HepG2 (cell line): ENCODE data around the gene S100P. TPM values are rescaled to one million over a fixed set of nuclear protein-coding genes. Genes with fewer than 3 reads are reported as not detected.

Experiments used
- HOXA5 ChIP-seq: sonication (generic); formaldehyde crosslinking; IDR thresholded peaks from 2 replicates; pipeline ENCODE4 v1.4.0; 2020; ENCODE audit warnings: missing genetic modification reagents
- MZF1 ChIP-seq: sonication (generic); formaldehyde crosslinking; IDR thresholded peaks from 2 replicates; pipeline ENCODE4 v1.8.1; 2023; ENCODE audit warnings: mild to moderate bottlenecking, missing genetic modification reagents, borderline replicate concordance
- TFE3 ChIP-seq: IDR thresholded peaks from 2 replicates; pipeline ENCODE4 v1.6.1; 2016
- ZBTB38 ChIP-seq: sonication (generic); formaldehyde crosslinking; IDR thresholded peaks from 2 replicates; pipeline ENCODE4 v1.5.1; 2020; ENCODE audit warnings: mild to moderate bottlenecking, missing genetic modification reagents
- ZNF263 ChIP-seq: sonication (generic); formaldehyde crosslinking; IDR thresholded peaks from 2 replicates; pipeline ENCODE4 v1.4.0; 2020; ENCODE audit warnings: missing genetic modification reagents
- ZNF280B ChIP-seq: sonication (generic); formaldehyde crosslinking; IDR thresholded peaks from 2 replicates; pipeline ENCODE4 v1.5.0; 2020; ENCODE audit warnings: missing genetic modification reagents, mild to moderate bottlenecking, borderline replicate concordance
- ZNF333 ChIP-seq: sonication (generic); formaldehyde crosslinking; IDR thresholded peaks from 2 replicates; pipeline ENCODE4 v1.4.0; 2020; ENCODE audit warnings: mild to moderate bottlenecking, missing genetic modification reagents, borderline replicate concordance
- ZNF883 ChIP-seq: sonication (generic); formaldehyde crosslinking; IDR thresholded peaks from 2 replicates; pipeline ENCODE4 v1.5.1; 2020; ENCODE audit warnings: mild to moderate bottlenecking, missing genetic modification reagents; ENCODE audit errors: not compliant biosample characterization
- polyA plus RNA-seq, 8 experiments: library from polyadenylated mRNA; depleted of rRNA in 3 of 8; stranded (reverse) in 7 of 8; unstranded in 1 of 8; fragments of >200 nt; fragmentation: Illumina TruSeq in 4 of 8; extraction: Trizol in 4 of 8; gene quantifications; 2 replicates each; pipeline versions ENCODE4 v1.2.1 to v1.2.3, GENCODE V29; 2011 to 2016; ENCODE audit warnings: low read depth in 4 of 8, missing spikeins in 1 of 8, mixed read lengths in 1 of 8; ENCODE audit not compliant: insufficient read depth in 1 of 8
- total RNA-seq, 5 experiments: library from RNA; depleted of rRNA; stranded (reverse); fragments of >200 nt; fragmentation: Illumina TruSeq; extraction: Trizol; gene quantifications; 2 replicates each; pipeline ENCODE4 v1.2.3, GENCODE V29; 2016; ENCODE audit warnings: low read depth in 1 of 5

The S100P gene
- total and polyA plus RNA-seq, 2 of the 13 experiments (the other 11 are each of a cell fraction or from before 2014, with no cell fraction given), result 278 to 1,649 TPM

DNA sequence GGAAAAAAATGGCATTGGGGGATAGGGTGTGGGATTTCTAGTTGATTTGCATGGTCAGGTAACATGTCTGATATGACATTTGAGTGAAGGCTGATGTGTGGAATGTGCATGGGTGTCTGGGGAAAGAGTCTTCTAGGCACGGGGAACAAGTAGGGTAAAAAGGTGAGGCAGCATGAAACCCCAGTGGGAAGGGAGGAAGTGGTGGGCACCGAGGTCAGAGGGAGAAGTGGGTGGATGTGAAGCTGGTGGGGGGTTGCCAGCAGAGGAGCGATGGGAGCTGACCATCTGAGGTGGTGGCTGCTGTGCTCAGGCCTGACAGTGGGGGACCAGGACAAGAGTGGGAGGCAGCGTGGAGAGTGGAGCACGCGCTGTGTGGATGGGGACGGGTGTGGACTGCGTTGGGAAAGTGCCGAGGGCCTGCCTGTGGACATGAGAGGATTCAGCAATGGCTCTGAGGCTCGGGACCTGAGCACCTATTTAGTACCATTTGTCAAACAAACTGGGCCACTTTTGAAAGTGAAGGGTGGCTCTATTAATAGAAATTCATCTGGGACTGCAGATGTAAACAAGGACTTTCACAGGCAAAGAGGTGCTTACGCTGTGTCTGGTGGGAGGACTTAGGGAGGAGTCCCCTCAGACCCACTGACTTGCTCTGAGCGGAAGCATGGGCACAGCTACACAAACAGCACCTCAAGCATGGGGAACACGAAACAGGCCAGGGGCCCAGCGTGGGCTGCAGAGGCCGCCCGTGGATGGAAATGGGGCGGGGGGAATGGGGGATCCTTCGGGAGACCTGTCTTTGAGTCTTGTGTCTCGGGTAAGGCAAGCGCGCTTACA is 16.7 kb upstream of the S100P start (continued):
- TF ChIP-seq ZNF333 (CRISPR knock-in tag), result no peak
- no peak for TF ChIP-seq MZF1 (CRISPR knock-in tag)
- no peak for TF ChIP-seq TFE3 (CRISPR knock-in tag)
- TF ChIP-seq ZBTB38 (CRISPR knock-in tag), result peak; percentile 36; the same call in 1 of the 2 replicates
- no peak for TF ChIP-seq ZNF883 (CRISPR knock-in tag)
- TF ChIP-seq ZNF263 (CRISPR knock-in tag), result peak; percentile 95
- TF ChIP-seq HOXA5, result no peak
- 0 out of 2 replicates have a peak, but pooled peaks have one; percentile 51 for TF ChIP-seq ZNF280B
- TF ChIP-seq, all 625 proteins: peak for 11
